HG03571 (cell line): Measurements from ENCODE around the gene TTLL7.
A peak's percentile ranks its signal among the peaks of the same experiment; 100 is the strongest.

Source experiments
- ATAC-seq: cut with Tn5 transposase; IDR thresholded peaks from one replicate; pipeline ENCODE4 v1.9.1; 2021; ENCODE audit not compliant: unreplicated experiment

Gene TTLL7, protein sequence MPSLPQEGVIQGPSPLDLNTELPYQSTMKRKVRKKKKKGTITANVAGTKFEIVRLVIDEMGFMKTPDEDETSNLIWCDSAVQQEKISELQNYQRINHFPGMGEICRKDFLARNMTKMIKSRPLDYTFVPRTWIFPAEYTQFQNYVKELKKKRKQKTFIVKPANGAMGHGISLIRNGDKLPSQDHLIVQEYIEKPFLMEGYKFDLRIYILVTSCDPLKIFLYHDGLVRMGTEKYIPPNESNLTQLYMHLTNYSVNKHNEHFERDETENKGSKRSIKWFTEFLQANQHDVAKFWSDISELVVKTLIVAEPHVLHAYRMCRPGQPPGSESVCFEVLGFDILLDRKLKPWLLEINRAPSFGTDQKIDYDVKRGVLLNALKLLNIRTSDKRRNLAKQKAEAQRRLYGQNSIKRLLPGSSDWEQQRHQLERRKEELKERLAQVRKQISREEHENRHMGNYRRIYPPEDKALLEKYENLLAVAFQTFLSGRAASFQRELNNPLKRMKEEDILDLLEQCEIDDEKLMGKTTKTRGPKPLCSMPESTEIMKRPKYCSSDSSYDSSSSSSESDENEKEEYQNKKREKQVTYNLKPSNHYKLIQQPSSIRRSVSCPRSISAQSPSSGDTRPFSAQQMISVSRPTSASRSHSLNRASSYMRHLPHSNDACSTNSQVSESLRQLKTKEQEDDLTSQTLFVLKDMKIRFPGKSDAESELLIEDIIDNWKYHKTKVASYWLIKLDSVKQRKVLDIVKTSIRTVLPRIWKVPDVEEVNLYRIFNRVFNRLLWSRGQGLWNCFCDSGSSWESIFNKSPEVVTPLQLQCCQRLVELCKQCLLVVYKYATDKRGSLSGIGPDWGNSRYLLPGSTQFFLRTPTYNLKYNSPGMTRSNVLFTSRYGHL

GRCh38 chr1:83998498-83999315 is at the start of gene TTLL7:
TSS of gene TTLL7 (minus strand) at chr1:83999132. CDS start at chr1:83952211, 46,921 bp downstream.
- peak; percentile 86 for ATAC-seq

GRCh38 chr1:84042461-84042860 is 43.5 kb upstream of the TTLL7 start:
- ATAC-seq: no peak

DNA sequence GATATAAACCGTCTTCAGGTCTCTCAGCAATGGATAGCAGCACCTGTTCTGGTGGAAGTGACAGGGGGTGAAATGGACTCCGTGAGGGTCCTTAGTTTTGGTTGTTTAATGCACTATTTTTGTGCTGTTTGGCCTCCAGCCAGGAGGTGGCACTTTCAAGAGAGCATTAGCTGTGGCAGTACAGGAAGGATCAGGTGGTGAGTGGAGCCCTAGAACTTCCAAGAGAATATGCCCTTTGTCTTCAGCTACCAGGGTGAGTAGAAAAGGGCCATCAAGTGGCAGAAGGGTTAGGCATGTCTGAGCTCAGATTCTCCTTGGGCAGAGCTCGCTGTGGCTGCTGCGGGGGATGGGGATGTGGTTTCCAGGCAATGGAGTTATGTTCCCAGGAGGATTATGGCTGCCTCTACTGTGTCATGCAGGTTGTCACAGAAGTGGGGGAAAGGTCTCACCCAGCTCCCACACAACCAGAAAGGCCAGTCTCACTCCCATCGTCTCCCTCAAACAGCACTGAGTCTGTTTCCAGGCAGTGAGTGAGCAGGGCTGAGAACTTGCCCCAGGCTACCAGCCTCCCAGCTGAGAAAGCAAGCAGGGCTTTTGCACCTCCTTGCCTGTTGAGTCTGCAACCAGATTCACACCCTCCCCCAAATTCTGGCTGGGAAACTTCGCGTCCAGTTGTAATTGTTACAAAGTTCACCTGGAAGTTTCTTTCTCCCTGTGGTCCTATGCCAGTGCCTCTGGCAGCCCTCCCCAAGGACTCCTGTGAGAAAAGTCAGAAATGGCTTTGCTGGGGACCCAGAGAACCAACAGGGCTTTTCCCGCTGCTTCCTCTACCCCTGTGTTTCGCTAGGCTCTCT is 39.1 kb upstream of the TTLL7 start:
- ATAC-seq: no peak

GRCh38 chr1:84031802-84032327 is 32.9 kb upstream of the TTLL7 start:
- ATAC-seq: no peak

GRCh38 chr1:84027368-84027767 is 28.4 kb upstream of the TTLL7 start:
- no peak for ATAC-seq

DNA sequence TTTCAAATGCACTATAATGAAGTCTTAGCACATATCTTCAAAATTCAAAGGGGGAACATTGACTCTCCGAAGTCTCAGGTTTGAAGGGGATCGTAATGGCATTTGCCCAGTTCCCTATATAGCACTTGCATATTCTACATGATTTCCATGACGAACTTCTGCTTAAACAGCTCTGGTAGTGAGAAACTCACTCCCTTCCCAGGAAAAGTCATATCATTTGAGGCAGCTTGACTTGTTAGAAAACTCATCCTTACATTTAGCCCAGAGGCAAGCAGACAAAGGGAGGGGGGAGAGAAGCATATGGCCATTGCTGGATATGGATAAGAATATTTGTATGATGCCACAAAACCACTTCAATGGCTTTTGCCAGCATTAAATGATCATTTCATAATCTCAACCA is 27.0 kb upstream of the TTLL7 start:
- no peak for ATAC-seq

- ATAC-seq: no peak
Observed at GRCh38 chr1:84021822-84022221, 22.9 kb upstream of the TTLL7 start.

GRCh38 chr1:84020151-84020550 is 21.2 kb upstream of the TTLL7 start:
- no peak for ATAC-seq

DNA sequence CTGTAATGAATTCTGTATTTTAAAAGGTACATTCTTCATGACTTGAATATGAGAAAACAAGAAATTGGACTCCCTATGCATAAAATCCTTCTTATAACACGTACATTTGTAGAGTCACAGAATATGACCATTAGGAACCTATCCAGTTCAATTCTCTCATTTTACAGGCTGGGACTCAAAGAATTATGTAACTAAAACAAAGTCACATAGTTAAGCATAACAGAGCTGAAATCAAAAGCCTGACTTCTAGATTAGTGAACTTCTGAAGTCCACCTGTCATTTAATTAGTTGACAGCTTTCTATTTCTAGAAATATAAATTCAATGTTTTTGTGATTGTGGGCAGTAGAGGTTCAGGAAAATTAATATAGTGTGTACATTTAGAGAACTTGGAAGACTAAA is 20.3 kb upstream of the TTLL7 start:
- no peak for ATAC-seq

- no peak for ATAC-seq
Observed at GRCh38 chr1:84013708-84014107, 14.8 kb upstream of the TTLL7 start.

DNA sequence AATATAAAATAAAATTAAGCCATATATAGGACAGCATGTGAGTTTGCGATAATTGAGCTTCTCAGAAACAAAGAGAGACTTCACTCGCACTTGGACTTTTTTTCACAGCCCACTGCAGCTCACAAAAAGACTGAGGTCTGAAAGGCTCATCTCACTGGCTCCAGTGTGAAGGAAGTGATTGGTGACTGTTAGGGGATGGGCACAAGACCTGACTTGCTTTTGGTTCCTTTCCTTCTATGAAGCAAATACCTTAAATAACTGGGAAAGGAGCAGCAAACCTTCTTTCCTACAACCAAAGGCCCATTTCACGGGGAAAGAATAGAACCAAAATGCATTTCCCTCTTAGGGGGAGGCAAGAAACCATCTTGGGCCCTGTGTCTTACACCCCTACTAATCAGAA is 13.1 kb upstream of the TTLL7 start:
- no peak for ATAC-seq

DNA sequence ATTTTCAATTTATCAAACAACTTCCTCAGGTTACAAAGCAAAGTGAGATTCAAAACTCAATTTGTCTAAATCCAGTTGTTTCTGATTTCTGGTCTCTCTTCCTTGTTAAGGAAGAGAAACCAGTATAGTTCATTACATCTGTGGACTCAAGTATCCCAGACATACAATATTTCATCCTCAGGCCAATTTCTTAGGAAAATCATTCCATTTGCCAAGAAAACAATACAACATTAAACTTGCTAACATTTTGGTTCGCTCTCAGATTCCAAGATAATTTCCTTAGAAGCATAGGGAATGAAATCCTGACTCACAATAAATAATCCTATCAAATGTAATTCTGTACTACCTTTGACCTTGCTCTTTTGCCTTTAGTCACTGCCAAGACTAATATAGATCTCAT is 11.2 kb upstream of the TTLL7 start:
- no peak for ATAC-seq

GRCh38 chr1:84008631-84009030 is 9.7 kb upstream of the TTLL7 start:
- no peak for ATAC-seq

GRCh38 chr1:84006591-84006990 is 7.7 kb upstream of the TTLL7 start:
- ATAC-seq: no peak

DNA sequence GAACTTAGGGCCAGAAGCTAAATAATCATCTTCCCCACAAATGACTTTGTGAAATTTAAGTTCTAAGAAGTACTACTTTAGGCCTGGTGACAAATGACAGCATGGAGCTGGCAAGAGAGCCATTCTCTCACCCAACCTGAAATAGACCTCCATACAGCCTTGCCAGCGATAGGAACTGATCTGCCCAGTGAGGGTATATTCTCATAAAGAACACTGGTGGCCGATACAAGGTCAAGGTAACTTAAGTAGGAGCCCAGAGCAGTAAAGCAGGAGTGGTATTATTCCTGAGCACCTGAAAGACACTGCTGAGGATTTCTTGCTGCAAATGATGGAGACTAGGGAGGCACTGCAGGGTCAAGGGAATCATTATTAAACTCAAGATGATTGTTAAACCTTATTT is 2.6 kb upstream of the TTLL7 start:
- no peak for ATAC-seq

DNA sequence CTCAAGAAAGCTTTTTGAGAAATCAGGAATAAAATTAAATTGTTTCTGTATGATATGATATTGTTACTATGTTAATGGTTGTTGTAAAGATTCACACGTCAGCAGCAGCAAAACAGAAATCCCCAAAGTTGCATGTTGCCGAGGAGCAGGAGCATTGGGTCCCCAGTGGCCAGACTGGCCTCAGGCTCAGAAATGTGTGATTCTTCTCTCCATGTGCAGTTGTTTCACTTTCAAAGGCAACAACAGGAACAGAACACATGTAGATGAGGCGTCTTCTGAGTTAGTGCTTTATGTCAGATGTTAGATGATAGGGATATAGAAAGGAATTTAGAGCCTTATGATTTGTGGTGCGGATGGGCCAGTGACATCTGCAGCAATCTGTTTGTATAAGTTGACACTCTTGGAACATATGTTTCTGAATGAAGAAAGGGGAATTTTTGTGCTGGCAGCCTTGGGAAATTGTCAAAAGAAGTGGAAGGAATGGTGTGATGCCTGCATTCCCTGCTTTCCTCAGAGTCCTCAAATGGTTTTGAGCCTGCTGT is 2.1 kb upstream of the TTLL7 start:
- no peak for ATAC-seq

DNA sequence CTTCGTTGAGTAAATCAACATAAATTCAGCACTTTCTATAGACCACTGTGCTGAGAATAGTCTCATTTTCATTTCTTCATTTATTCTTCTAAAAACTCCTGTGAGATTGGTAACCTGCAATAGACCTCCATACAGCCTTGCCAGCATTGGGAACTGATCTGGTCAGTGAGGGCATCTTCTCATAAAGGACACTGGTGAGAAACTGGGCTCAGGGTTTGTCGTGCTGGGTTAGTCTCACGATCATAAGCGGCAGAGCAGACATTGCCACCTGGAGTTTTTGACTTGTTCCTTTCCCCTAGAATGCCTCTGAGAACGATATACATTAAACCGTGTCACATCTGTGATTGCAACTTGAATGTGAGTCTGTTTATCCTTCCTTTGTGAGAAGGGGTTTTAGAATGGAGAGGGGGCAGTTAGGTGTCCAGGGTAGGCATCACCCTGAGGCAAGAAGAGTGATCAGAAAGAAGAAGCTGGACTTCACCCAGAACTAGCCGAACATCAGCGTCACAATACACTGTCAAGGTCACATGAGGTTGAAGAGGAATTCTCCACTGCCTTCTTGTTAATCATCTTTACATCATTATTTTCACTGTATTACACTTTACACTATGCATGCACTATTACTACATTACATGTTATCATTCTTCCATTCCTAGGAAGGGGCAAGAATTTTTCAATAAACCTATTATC is 1.4 kb upstream of the TTLL7 start:
- no peak for ATAC-seq

GRCh38 chr1:83999316-83999819 is 436 bp upstream of the TTLL7 start:
- peak; percentile 78 for ATAC-seq

DNA sequence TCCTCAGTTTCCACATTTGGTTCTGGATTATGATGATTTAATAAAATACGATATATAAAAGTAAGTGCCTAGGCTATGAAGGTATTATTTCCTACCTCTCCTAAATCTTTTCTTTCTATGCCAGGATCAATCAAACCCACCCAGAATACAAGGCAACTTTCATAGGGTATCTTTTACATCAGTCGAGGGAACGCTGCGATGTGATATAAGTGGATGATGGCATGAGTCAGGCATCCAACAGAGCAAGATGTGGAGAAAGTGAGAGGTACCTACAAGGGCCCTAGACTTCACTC is 781 bp downstream of the TTLL7 start:
- no peak for ATAC-seq
